ENCODE data around the gene RDH13.
"Not testable (repeated sequence)": the region's sequence is repeated elsewhere in the genome, so short reads cannot be mapped to it uniquely, and the experiment has no call there.

Gene RDH13

GRCh38 chr19:55044771-55045716 is 17.9 kb downstream of the RDH13 start:
- no peak for DNase-seq (ENCODE audit: low read depth)

- DNase-seq (ENCODE audit: low read depth) = no peak
Observed at GRCh38 chr19:55044286-55044685, 18.7 kb downstream of the RDH13 start.

GRCh38 chr19:55042688-55043087 is 20.3 kb downstream of the RDH13 start:
- DNase-seq (ENCODE audit: low read depth) = no peak

GRCh38 chr19:55042344-55042678 is 20.6 kb downstream of the RDH13 start:
- DNase-seq (ENCODE audit: low read depth) = no peak

GRCh38 chr19:55041627-55042343 is 21.2 kb downstream of the RDH13 start:
- DNase-seq (ENCODE audit: low read depth) = no peak

GRCh38 chr19:55041244-55041626 is 21.7 kb downstream of the RDH13 start:
- no peak for DNase-seq (ENCODE audit: low read depth)

GRCh38 chr19:55040654-55041053 is 22.3 kb downstream of the RDH13 start:
- DNase-seq (ENCODE audit: low read depth) = not testable (repeated sequence)

- DNase-seq (ENCODE audit: low read depth) = not testable (repeated sequence)
Observed at GRCh38 chr19:55037603-55038002, 25.3 kb downstream of the RDH13 start.

GRCh38 chr19:55036058-55036457 is 26.9 kb downstream of the RDH13 start:
- DNase-seq (ENCODE audit: low read depth) = no peak

GRCh38 chr19:55034751-55035150 is 28.2 kb downstream of the RDH13 start:
- no peak for DNase-seq (ENCODE audit: low read depth)

GRCh38 chr19:55032976-55033643 is 29.8 kb downstream of the RDH13 start:
- DNase-seq (ENCODE audit: low read depth) = not testable (repeated sequence)

- no peak for DNase-seq (ENCODE audit: low read depth)
Observed at GRCh38 chr19:55032170-55032800, 30.7 kb downstream of the RDH13 start.

- no peak for DNase-seq (ENCODE audit: low read depth)
Observed at GRCh38 chr19:55031178-55031577, 31.8 kb downstream of the RDH13 start.

- no peak for DNase-seq (ENCODE audit: low read depth)
Observed at GRCh38 chr19:55028757-55029156, 34.2 kb downstream of the RDH13 start.

GRCh38 chr19:55027472-55028337 is 35.2 kb downstream of the RDH13 start:
- no peak for DNase-seq (ENCODE audit: low read depth)

GRCh38 chr19:55027140-55027471 is 35.8 kb downstream of the RDH13 start:
- DNase-seq (ENCODE audit: low read depth) = not testable (repeated sequence)

- no peak for DNase-seq (ENCODE audit: low read depth)
Observed at GRCh38 chr19:55024111-55024510, 38.8 kb downstream of the RDH13 start.

GRCh38 chr19:55020351-55020750 is 42.6 kb downstream of the RDH13 start:
- not testable (repeated sequence) for DNase-seq (ENCODE audit: low read depth)

- no peak for DNase-seq (ENCODE audit: low read depth)
Observed at GRCh38 chr19:55018633-55019032, 44.3 kb downstream of the RDH13 start.

- DNase-seq (ENCODE audit: low read depth) = no peak
Observed at GRCh38 chr19:55018216-55018615, 44.7 kb downstream of the RDH13 start.

GRCh38 chr19:55016017-55016416 is 46.9 kb downstream of the RDH13 start:
- no peak for DNase-seq (ENCODE audit: low read depth)

Data from activated T-helper 1 cell treated with Interleukin-2 at 50 U/mL for 16 hours (primary cell).